PC-9 (cell line): ENCODE measurements around the gene PTTG1IP. TPM values are rescaled to one million over a fixed set of nuclear protein-coding genes. Genes with fewer than 3 reads are reported as not detected.

Experiments
- BruUV-seq: library from RNA; stranded (reverse); fragments of 400-500 nt; replicated peaks from 2 replicates; lab custom pipeline; 2021; lab: Mats Ljungman, UMichigan
- CTCF ChIA-PET: fragments of 300-600 bp; sonication (Branson Sonifier 250); formaldehyde crosslinking; loops from one replicate; lab custom pipeline; 2022; ENCODE audit warnings: antibody characterized with exemption; lab: Charles Lee
- POLR2A ChIA-PET: fragments of 300-600 bp; sonication (Branson Sonifier 250); formaldehyde crosslinking; loops from one replicate; lab custom pipeline; 2022; ENCODE audit warnings: antibody characterized with exemption; ENCODE audit not compliant: unreplicated experiment; lab: Charles Lee
- DNase-seq, 2 experiments: peaks; one replicate each; pipeline versions ENCODE4 v3.0.0 to v3.0.0-alpha.2; 2015 to 2022; ENCODE audit warnings: mixed read lengths in 1 of 2
- H2AFZ ChIP-seq: fragments of 200-600 bp; sonication (generic); 2 replicates; pipeline ENCODE4 v1.8.1; 2017; ENCODE audit warnings: antibody characterized with exemption
- H3F3A ChIP-seq: fragments of 200-600 bp; sonication (generic); 2 replicates; pipeline ENCODE4 v1.8.1; 2017; ENCODE audit warnings: antibody characterized with exemption, mild to moderate bottlenecking, low read depth; ENCODE audit not compliant: insufficient read depth
- H3K27ac ChIP-seq: fragments of 200-600 bp; sonication (generic); 2 replicates; pipeline ENCODE4 v1.6.1; 2016; ENCODE audit warnings: mixed run types
- H3K27me3 ChIP-seq: fragments of 200-600 bp; sonication (generic); 2 replicates; pipeline ENCODE4 v1.6.1; 2016; ENCODE audit warnings: low read depth, mixed run types; ENCODE audit not compliant: insufficient read depth
- H3K36me3 ChIP-seq: fragments of 200-600 bp; sonication (generic); 2 replicates; pipeline ENCODE4 v1.6.1; 2016; ENCODE audit warnings: low read depth, mixed run types
- H3K4me1 ChIP-seq: fragments of 200-600 bp; sonication (generic); replicated peaks from 2 replicates; pipeline ENCODE4 v1.6.1; 2016; ENCODE audit warnings: mixed run types; ENCODE audit not compliant: insufficient read depth
- H3K4me2 ChIP-seq: fragments of 200-600 bp; sonication (generic); 2 replicates; pipeline ENCODE4 v1.6.1; 2017; ENCODE audit warnings: mixed run types
- H3K4me3 ChIP-seq: fragments of 200-600 bp; sonication (generic); 2 replicates; pipeline ENCODE4 v1.6.1; 2016; ENCODE audit warnings: mixed run types
- H3K79me2 ChIP-seq: fragments of 200-600 bp; sonication (generic); 2 replicates; pipeline ENCODE4 v1.6.1; 2017; ENCODE audit warnings: low read depth, mixed run types
- H3K9me2 ChIP-seq: fragments of 200-600 bp; sonication (generic); 2 replicates; pipeline ENCODE4 v1.8.1; 2017; ENCODE audit warnings: mild to moderate bottlenecking; ENCODE audit not compliant: insufficient read depth
- H3K9me3 ChIP-seq: fragments of 200-600 bp; sonication (generic); 2 replicates; pipeline ENCODE4 v1.8.1; 2016; ENCODE audit warnings: low read depth; ENCODE audit not compliant: insufficient read depth
- H4K20me1 ChIP-seq: fragments of 200-600 bp; sonication (generic); 2 replicates; pipeline ENCODE4 v1.8.1; 2017; ENCODE audit not compliant: insufficient read depth
- EZH2 ChIP-seq: fragments of 200-600 bp; sonication (generic); IDR thresholded peaks from 2 replicates; pipeline ENCODE4 v1.8.0; 2017; ENCODE audit warnings: antibody characterized with exemption, low read depth
- intact Hi-C: fragments of 100-400 bp; cut with micrococcal nuclease; formaldehyde crosslinking; loops from one replicate; pipeline ENCODE4 v1.10.0; 2022; ENCODE audit not compliant: unreplicated experiment
- total RNA-seq: library from RNA; stranded (reverse); gene quantifications from 2 replicates; pipeline ENCODE4 v1.2.3, GENCODE V29; 2021
- TF ChIP-seq, protein P1 (sequence below): fragments of 200-600 bp; sonication (generic); conservative IDR thresholded peaks from 2 replicates; pipeline ENCODE4 v1.6.1; 2017; ENCODE audit warnings: mixed run types, antibody characterized with exemption, mild to moderate bottlenecking, moderate library complexity

PTTG1IP gene
- total RNA-seq, 1 experiment from 2014 or later: 174 TPM

DNA sequence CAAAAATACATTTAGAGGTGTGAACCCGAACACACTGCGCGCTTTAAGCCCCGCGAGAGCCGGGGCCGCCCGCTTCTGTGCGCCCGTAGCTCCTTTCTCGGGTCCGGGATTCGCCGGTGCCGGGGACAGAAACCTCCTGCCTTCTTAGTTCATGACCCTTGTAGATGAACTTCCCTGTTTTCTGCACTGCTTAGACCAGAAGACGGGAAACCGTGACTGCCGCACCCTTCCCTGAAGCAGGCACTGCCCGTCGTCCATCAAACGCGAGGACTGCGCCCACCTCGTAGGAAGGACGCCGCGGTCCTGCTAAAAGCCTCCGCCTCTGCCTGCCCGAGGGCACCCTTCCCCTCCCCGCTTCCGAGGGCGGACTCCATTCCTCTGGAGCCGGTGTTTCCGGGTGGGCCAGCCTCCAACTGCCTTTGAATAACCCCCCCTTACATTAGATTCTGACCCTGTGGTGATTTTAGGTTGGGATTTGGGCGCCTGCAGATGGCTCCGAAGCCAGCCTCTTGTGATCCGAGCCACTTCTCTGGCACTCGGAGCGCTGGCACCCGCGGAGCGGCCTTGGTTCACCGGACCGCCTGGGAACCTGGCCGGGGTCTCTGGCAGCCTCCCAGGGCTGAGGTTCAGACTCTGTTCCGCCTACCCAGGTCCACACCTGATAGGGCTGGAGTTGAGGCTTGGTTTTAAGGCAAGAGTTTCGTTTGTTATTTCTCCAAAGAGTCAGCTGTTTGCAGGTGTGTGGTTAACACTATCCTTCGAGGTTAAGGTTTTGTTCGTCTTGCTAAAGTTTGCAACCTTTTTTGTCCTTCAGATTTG lies 1.2 kb upstream of the PTTG1IP start:
- H3K9me2 ChIP-seq: no peaks in the 10 kb centered on the region
- intact Hi-C loops: loop anchor here (2.0 to 5.0 kb wide), 3 partner anchors 38 to 74 kb away; partner anchors contain the start of genes SUMO3 and UBE2G2
- peak in 1 of 2 experiments; percentile 51 for DNase-seq
- TF ChIP-seq, protein P1, sequence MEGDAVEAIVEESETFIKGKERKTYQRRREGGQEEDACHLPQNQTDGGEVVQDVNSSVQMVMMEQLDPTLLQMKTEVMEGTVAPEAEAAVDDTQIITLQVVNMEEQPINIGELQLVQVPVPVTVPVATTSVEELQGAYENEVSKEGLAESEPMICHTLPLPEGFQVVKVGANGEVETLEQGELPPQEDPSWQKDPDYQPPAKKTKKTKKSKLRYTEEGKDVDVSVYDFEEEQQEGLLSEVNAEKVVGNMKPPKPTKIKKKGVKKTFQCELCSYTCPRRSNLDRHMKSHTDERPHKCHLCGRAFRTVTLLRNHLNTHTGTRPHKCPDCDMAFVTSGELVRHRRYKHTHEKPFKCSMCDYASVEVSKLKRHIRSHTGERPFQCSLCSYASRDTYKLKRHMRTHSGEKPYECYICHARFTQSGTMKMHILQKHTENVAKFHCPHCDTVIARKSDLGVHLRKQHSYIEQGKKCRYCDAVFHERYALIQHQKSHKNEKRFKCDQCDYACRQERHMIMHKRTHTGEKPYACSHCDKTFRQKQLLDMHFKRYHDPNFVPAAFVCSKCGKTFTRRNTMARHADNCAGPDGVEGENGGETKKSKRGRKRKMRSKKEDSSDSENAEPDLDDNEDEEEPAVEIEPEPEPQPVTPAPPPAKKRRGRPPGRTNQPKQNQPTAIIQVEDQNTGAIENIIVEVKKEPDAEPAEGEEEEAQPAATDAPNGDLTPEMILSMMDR: no peak
- no peak for TF ChIP-seq EZH2
- no peaks in the 10 kb centered on the region for H3K36me3 ChIP-seq
- peak overlapping the region; percentile 96 for H3K4me2 ChIP-seq
- BruUV-seq: no TSS peak
- H3K27ac ChIP-seq: peak overlapping the region; percentile 87
- POLR2A ChIA-PET: no interaction called here
- H4K20me1 ChIP-seq: peaks cover 18% of the 10 kb centered on the region
- H3K4me3 ChIP-seq: peak overlapping the region; percentile 75
- peaks cover 54% of the 10 kb centered on the region for H3K4me1 ChIP-seq
- CTCF ChIA-PET: interaction anchor here (0.5 kb wide), 1 partner anchor 936 kb away, joined by 10 read pairs; no protein-coding TSS in a partner anchor
- H3K27me3 ChIP-seq: no peaks in the 10 kb centered on the region
- peaks cover 31% of the 10 kb centered on the region for H3K79me2 ChIP-seq
- no peaks in the 10 kb centered on the region for H3K9me3 ChIP-seq
- peak overlapping the region; percentile 77 for H2AFZ ChIP-seq
- H3F3A ChIP-seq: peaks cover 48% of the 10 kb centered on the region

- Histone ChIP-seq H3K9me2 (no peaks in the 10 kb centered on the region), H3K4me1 (peaks cover 56% of the 10 kb centered on the region), H3K4me2 (peak overlapping the region; percentile 96), H3K79me2 (peaks cover 36% of the 10 kb centered on the region), H3K36me3 (no peaks in the 10 kb centered on the region; the same call in 1 of the 2 replicates), H3F3A (peaks cover 54% of the 10 kb centered on the region), H3K27me3 (no peaks in the 10 kb centered on the region), H2AFZ (peak overlapping the region; percentile 77), H3K9me3 (no peaks in the 10 kb centered on the region), H3K4me3 (peak overlapping the region; percentile 75), H3K27ac (peak overlapping the region; percentile 87), H4K20me1 (peaks cover 18% of the 10 kb centered on the region)
- ChIA-PET POLR2A (interaction anchor here (0.5 to 1.1 kb wide), 3 partner anchors 9 to 54 kb away, joined by 3 to 11 read pairs (median 10); no protein-coding TSS in a partner anchor), CTCF (interaction anchor here (0.5 kb wide), 1 partner anchor 76 kb away, joined by 6 read pairs; no protein-coding TSS in a partner anchor)
- intact Hi-C loops: loop anchor here (2.0 to 5.0 kb wide), 3 partner anchors 38 to 73 kb away; partner anchors contain the start of genes SUMO3 and UBE2G2
- BruUV-seq: TSS peak; percentile 82
- DNase-seq: no peak
- TF ChIP-seq EZH2: no peak
- TF ChIP-seq, protein P1: no peak
Observed at GRCh38 chr21:44874240-44874496, 678 bp upstream of the PTTG1IP start.

DNA sequence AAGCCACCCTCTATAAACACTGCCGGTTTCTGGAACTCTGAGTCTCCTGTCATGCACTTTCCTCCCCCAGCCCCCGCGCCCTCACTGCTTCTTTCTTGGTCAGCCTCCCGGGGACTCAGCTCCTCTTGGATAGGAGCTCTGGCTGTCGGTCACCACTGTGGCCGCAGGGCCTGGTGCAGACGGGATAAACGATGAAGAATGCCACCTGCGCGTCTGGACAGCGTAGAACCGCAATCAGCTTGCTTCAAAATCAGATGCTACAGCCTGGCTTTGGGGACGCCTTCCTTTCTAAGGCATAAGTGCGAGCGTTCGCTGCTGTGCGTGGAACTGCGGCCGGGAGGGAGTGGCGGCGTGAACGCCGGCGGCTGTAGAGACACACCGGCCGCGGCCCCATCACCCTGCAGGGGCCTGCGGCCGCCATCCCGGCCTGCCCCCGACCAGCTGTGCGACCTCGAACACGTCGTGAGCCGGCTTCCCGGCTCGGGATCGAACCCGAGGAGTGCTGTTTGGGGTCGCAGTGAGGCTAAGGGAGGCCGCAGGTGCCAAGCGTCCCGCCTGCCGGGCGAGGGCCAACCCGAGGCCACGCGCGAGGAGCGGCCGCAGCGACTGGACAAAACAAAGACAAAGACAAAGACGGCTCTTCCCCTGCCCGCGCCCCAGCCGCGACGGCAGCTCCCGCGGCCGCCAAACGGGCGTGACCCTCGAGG lies 688 bp downstream of the PTTG1IP start:
- DNase-seq: no peak
- peaks cover 24% of the 10 kb centered on the region for H4K20me1 ChIP-seq
- H3K36me3 ChIP-seq: peaks cover 4% of the 10 kb centered on the region; the same call in 1 of the 2 replicates
- H3K79me2 ChIP-seq: peaks cover 50% of the 10 kb centered on the region
- no peaks in the 10 kb centered on the region for H3K9me2 ChIP-seq
- no peak for TF ChIP-seq EZH2
- TF ChIP-seq, protein P1: no peak
- peak overlapping the region; percentile 75 for H3K4me3 ChIP-seq
- peaks cover 58% of the 10 kb centered on the region for H3F3A ChIP-seq
- H3K27me3 ChIP-seq: no peaks in the 10 kb centered on the region
- CTCF ChIA-PET: interaction anchor here (0.6 kb wide), 1 partner anchor 27 kb away, joined by 3 read pairs; no protein-coding TSS in a partner anchor
- H3K4me2 ChIP-seq: peak overlapping the region; percentile 97
- H3K9me3 ChIP-seq: no peaks in the 10 kb centered on the region
- POLR2A ChIA-PET: interaction anchor here (0.6 to 1.2 kb wide), 5 partner anchors 10 to 555 kb away, joined by 3 to 11 read pairs (median 7); no protein-coding TSS in a partner anchor
- no TSS peak for BruUV-seq
- peak overlapping the region; percentile 81 for H3K27ac ChIP-seq
- no peak overlapping the region for H2AFZ ChIP-seq
- intact Hi-C loops: loop anchor here (5.0 kb wide), 2 partner anchors 39 to 56 kb away; partner anchors contain the start of gene SUMO3
- H3K4me1 ChIP-seq: peaks cover 57% of the 10 kb centered on the region
